Subcutaneous abdominal adipose tissue (tissue), 5 donors: Measurements from ENCODE around the gene ERBB4.
"Not testable (repeated sequence)": the region's sequence is repeated elsewhere in the genome, so short reads cannot be mapped to it uniquely, and the experiment has no call there.

Experiments used
- H3K27ac ChIP-seq: one replicate; pipeline ENCODE4 v1.7.0; 2013; ENCODE audit warnings: low read depth, mild to moderate bottlenecking, inconsistent platforms, low read length, moderate library complexity
- H3K27me3 ChIP-seq, 5 donors: one replicate each; pipeline ENCODE4 v1.7.0; 2013; ENCODE audit warnings: low read length in 5 of 5, inconsistent platforms in 1 of 5; ENCODE audit not compliant: control insufficient read depth in 5 of 5, insufficient read depth in 4 of 5
- H3K36me3 ChIP-seq, 5 donors: one replicate each; pipeline ENCODE4 v1.7.0; 2013; ENCODE audit warnings: low read length in 5 of 5; ENCODE audit not compliant: control insufficient read depth in 5 of 5, insufficient read depth in 5 of 5
- H3K4me1 ChIP-seq, 5 donors: one replicate each; pipeline ENCODE4 v1.7.0; 2013; ENCODE audit warnings: low read length in 5 of 5, mild to moderate bottlenecking in 3 of 5, moderate library complexity in 1 of 5; ENCODE audit not compliant: control insufficient read depth in 5 of 5, insufficient read depth in 5 of 5
- H3K4me3 ChIP-seq, 5 donors: one replicate each; pipeline ENCODE4 v1.7.0; 2013; ENCODE audit warnings: low read length in 5 of 5, low read depth in 1 of 5
- H3K9ac ChIP-seq, 5 donors: one replicate each; pipeline ENCODE4 v1.7.0; 2013; ENCODE audit warnings: low read length in 5 of 5, mild to moderate bottlenecking in 4 of 5, moderate library complexity in 3 of 5
- H3K9me3 ChIP-seq, 5 donors: one replicate each; pipeline ENCODE4 v1.7.0; 2013; ENCODE audit warnings: low read length in 5 of 5; ENCODE audit not compliant: control insufficient read depth in 5 of 5
- donor health status: healthy.
- donor health status: healthy.
- donor health status: healthy.
- donor health status: healthy.
- donor health status: healthy.

The ERBB4 gene

GRCh38 chr2:212488611-212489010 lies 50.0 kb downstream of the ERBB4 start:
- H3K9ac ChIP-seq = no peak overlapping the region
- no peak overlapping the region for H3K4me3 ChIP-seq
- no peaks in the 10 kb centered on the region for H3K36me3 ChIP-seq
- no peaks in the 10 kb centered on the region for H3K27me3 ChIP-seq
- H3K4me1 ChIP-seq = no peaks in the 10 kb centered on the region
- H3K27ac ChIP-seq = no peak overlapping the region
- no peaks in the 10 kb centered on the region for H3K9me3 ChIP-seq

DNA sequence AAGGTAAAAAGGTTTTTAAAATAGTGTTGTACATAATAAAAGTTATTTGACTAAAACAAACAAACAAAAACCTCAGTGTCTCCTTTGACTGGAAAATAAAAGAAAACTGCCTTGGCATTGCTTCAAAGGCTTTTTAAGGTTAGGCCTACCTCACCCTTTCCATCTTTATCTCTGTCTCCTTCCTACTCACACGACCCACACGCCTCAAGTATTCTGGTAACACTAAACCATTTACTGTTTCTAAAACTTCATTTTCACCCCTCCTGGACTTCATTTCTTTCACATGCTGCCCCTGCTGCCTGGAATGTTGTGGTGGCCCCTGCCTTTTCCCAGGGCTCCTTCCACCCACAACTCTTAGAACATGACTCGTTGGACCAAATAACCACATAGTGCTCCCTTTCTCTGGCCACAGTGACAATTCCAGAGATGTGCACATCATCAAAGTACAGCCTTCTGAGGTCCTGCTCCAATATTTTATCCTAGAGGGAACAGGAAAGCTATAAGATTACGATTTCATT lies 54.0 kb downstream of the ERBB4 start:
- Histone ChIP-seq H3K27me3 (no peaks in the 10 kb centered on the region), H3K9ac (no peak overlapping the region), H3K9me3 (no peaks in the 10 kb centered on the region), H3K4me1 (no peaks in the 10 kb centered on the region), H3K36me3 (no peaks in the 10 kb centered on the region), H3K27ac (no peak overlapping the region), H3K4me3 (no peak overlapping the region)

- Histone ChIP-seq H3K9me3 (no peaks in the 10 kb centered on the region), H3K4me3 (no peak overlapping the region), H3K9ac (no peak overlapping the region), H3K27ac (no peak overlapping the region), H3K36me3 (no peaks in the 10 kb centered on the region), H3K4me1 (no peaks in the 10 kb centered on the region), H3K27me3 (no peaks in the 10 kb centered on the region)
These were observed 58.2 kb downstream of the ERBB4 start for GRCh38 chr2:212480447-212480846.

- no peak overlapping the region for H3K27ac ChIP-seq
- H3K4me3 ChIP-seq = no peak overlapping the region
- no peaks in the 10 kb centered on the region for H3K9me3 ChIP-seq
- H3K4me1 ChIP-seq = no peaks in the 10 kb centered on the region
- H3K36me3 ChIP-seq = no peaks in the 10 kb centered on the region
- H3K9ac ChIP-seq = no peak overlapping the region
- H3K27me3 ChIP-seq = no peaks in the 10 kb centered on the region
These were observed 61.0 kb downstream of the ERBB4 start for GRCh38 chr2:212477571-212477970.

GRCh38 chr2:212473211-212473610 lies 65.4 kb downstream of the ERBB4 start:
- H3K27me3 ChIP-seq = no peaks in the 10 kb centered on the region
- H3K9me3 ChIP-seq = no peaks in the 10 kb centered on the region
- H3K9ac ChIP-seq = no peak overlapping the region
- H3K4me1 ChIP-seq = no peaks in the 10 kb centered on the region
- H3K4me3 ChIP-seq = no peak overlapping the region
- H3K36me3 ChIP-seq = no peaks in the 10 kb centered on the region
- H3K27ac ChIP-seq = no peak overlapping the region

- not testable (repeated sequence) for H3K27ac ChIP-seq, H3K9ac ChIP-seq, H3K9me3 ChIP-seq, H3K4me3 ChIP-seq, H3K4me1 ChIP-seq, H3K36me3 ChIP-seq, H3K27me3 ChIP-seq
These were observed 71.1 kb downstream of the ERBB4 start for GRCh38 chr2:212467551-212467950.

DNA sequence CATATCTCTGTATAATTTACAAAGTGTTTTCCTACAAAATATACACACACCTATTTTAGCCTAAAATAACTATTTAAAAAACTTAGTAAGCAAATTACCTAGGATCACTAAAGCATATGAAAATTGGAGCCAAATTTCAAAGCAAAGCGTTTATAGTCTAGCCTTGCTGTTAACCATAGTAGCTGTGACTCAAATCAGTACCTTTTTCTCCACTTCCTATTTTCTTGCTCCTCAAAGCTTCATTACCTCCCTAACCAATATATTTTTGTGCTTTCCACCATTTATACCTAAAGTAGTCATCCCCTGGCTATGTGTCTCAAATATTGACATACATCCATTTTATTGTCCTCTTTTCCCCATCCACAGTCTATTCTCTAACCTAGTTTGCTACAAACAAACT lies 73.1 kb downstream of the ERBB4 start:
- no peaks in the 10 kb centered on the region for H3K9me3 ChIP-seq
- H3K4me1 ChIP-seq = no peaks in the 10 kb centered on the region
- H3K36me3 ChIP-seq = no peaks in the 10 kb centered on the region
- H3K4me3 ChIP-seq = no peak overlapping the region
- no peaks in the 10 kb centered on the region for H3K27me3 ChIP-seq
- H3K27ac ChIP-seq = no peak overlapping the region
- no peak overlapping the region for H3K9ac ChIP-seq

DNA sequence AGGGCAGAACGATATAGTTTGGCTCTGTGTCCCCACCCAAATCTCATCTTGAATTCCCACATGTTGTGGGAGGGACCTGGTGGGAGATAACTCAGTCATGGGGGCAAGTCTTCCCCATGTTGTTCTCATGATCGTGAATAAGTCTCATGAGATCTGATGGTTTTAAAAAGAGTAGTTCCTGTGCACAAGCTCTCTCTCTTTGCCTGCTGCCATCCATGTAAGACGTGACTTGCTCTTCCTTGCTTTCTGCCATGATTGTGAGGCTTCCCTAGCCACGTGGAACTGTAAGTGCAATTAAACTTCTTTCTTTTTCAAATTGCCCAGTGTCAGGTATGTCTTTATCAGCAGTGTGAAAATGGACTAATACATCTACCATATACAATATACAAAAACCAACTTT lies 76.9 kb downstream of the ERBB4 start:
- H3K36me3 ChIP-seq, H3K4me3 ChIP-seq, H3K9me3 ChIP-seq, H3K4me1 ChIP-seq, H3K9ac ChIP-seq, H3K27me3 ChIP-seq, H3K27ac ChIP-seq: not testable (repeated sequence)

DNA sequence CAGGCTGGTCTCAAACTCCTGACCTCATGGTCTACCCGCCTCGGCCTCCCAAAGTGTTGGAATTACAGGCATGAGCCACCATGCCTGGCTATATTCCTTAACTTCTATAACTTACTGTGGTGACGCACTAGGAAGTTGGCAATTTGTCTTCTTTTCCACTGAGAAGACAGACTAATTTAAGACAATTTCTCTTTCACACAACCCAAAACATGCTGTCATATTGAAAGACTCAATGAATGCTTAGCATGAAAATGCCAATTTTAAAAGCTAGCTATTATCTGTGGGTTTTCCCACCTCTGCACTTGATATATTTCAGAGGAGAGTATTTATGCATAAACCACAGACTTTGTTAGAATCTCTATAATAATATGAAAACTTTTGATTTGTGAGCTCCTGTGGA lies 84.5 kb downstream of the ERBB4 start:
- no peak overlapping the region for H3K9ac ChIP-seq
- peaks cover 0 to 5% (median 0%) of the 10 kb centered on the region in 5 donors for H3K4me1 ChIP-seq
- H3K9me3 ChIP-seq = no peaks in the 10 kb centered on the region
- H3K36me3 ChIP-seq = no peaks in the 10 kb centered on the region
- H3K27ac ChIP-seq = no peak overlapping the region
- no peak overlapping the region for H3K4me3 ChIP-seq
- no peaks in the 10 kb centered on the region for H3K27me3 ChIP-seq

GRCh38 chr2:212451786-212452231 lies 86.8 kb downstream of the ERBB4 start:
- Histone ChIP-seq H3K27ac (no peak overlapping the region), H3K4me1 (peaks cover 0 to 5% (median 0%) of the 10 kb centered on the region in 5 donors), H3K36me3 (no peaks in the 10 kb centered on the region), H3K9ac (no peak overlapping the region), H3K9me3 (no peaks in the 10 kb centered on the region), H3K4me3 (no peak overlapping the region), H3K27me3 (no peaks in the 10 kb centered on the region)

DNA sequence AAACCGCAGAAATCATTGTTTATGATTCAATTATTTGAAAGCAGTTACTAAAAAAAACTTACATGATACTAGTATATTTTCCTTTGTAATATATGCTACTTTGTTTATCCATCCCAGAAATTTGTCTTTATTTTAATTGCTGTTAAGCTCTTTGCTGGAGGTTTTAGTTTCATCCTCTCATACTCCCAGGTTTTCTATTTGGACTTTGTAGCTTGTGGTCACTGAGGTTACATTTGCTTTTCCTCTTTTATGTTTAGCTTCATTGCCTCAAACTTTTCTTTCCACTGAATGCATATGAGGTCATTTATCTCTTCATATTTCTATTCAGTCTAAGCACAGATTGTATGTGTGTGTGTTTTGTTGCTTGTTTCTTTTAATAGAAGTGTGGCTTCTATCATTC lies 89.9 kb downstream of the ERBB4 start:
- H3K4me1 ChIP-seq = peaks cover 0 to 5% (median 0%) of the 10 kb centered on the region in 5 donors
- no peaks in the 10 kb centered on the region for H3K36me3 ChIP-seq
- H3K4me3 ChIP-seq = no peak overlapping the region
- no peak overlapping the region for H3K27ac ChIP-seq
- H3K9ac ChIP-seq = no peak overlapping the region
- H3K9me3 ChIP-seq = no peaks in the 10 kb centered on the region
- no peaks in the 10 kb centered on the region for H3K27me3 ChIP-seq
